Measurements from ENCODE around the gene BEGAIN.
A peak's percentile ranks its signal among the peaks of the same experiment; 100 is the strongest.

Gene BEGAIN, protein sequence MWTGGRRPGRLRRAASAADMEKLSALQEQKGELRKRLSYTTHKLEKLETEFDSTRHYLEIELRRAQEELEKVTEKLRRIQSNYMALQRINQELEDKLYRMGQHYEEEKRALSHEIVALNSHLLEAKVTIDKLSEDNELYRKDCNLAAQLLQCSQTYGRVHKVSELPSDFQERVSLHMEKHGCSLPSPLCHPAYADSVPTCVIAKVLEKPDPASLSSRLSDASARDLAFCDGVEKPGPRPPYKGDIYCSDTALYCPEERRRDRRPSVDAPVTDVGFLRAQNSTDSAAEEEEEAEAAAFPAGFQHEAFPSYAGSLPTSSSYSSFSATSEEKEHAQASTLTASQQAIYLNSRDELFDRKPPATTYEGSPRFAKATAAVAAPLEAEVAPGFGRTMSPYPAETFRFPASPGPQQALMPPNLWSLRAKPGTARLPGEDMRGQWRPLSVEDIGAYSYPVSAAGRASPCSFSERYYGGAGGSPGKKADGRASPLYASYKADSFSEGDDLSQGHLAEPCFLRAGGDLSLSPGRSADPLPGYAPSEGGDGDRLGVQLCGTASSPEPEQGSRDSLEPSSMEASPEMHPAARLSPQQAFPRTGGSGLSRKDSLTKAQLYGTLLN

DNA sequence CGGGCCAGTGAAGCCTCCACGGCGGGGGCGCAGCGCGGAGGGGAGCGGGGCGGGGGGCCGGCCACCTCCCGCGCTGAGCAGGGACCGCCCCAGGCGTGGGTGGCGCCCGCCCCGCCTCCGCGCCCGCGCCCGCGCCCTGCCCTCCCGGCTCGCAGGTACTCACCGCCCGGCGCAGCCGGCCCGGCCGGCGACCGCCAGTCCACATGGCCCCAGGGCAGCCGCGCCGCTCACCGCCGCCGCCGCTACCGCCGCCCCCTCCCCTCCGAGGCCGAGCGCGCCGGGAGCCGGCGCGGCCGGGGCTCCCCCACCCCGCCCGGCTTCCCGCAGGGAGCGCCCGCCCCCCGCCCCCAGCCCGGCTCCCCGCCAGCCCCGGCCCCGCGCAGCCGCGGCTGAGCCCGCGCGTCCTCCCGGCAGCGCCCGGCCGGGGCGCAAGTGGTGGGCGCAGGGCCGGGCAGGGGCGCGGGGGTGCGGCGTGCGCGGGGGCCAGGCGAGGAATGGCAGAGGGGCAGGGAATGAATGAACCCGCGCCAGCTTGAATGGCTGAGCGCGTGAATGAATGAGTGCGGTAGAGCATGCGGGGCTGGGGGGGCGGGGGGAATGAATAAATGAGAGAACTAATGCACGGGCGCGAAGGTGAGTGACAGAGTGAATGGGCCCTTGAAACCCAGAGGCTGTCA, at the start of gene BEGAIN:
Gene BEGAIN (minus strand): TSS at position 332 of the 677 bp plus-strand sequence. CDS start 127 bp downstream, at position 205.
- no peak for DNase-seq (ENCODE audit: low read depth, low spot score)
- TF ChIP-seq, protein P1, sequence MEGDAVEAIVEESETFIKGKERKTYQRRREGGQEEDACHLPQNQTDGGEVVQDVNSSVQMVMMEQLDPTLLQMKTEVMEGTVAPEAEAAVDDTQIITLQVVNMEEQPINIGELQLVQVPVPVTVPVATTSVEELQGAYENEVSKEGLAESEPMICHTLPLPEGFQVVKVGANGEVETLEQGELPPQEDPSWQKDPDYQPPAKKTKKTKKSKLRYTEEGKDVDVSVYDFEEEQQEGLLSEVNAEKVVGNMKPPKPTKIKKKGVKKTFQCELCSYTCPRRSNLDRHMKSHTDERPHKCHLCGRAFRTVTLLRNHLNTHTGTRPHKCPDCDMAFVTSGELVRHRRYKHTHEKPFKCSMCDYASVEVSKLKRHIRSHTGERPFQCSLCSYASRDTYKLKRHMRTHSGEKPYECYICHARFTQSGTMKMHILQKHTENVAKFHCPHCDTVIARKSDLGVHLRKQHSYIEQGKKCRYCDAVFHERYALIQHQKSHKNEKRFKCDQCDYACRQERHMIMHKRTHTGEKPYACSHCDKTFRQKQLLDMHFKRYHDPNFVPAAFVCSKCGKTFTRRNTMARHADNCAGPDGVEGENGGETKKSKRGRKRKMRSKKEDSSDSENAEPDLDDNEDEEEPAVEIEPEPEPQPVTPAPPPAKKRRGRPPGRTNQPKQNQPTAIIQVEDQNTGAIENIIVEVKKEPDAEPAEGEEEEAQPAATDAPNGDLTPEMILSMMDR (IDR thresholded peaks at IDR 0.05; ENCODE audit: low read depth, low read length) = no peak
- peak within 1 kb of the TSS; percentile 27 for H3K4me3 ChIP-seq (ENCODE audit: low read depth, low read length)
- in situ Hi-C loops (cut with HindIII; ENCODE audit: low sequenced_read_pairs) = no loop called here

DNA sequence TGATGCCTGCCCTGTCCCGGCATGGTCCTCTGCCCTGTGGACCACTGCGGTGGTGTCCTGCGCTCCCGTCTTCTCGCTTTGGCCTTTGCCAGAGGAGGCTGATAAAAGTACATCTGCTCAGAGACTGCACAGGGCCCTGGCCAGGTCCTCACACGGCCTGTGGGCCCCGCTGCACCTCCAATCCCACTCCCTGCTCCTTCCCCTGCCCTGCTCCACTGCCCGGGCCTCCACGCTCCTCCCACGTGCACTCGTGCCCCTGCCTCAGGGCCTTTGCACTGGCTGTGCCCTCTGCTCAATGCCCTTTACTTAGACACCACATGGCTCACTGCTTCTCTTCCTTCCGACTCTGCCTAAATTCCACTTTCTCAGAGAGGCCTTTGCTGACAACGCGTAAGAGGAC, 49.3 kb upstream of the BEGAIN start:
- DNase-seq (ENCODE audit: low read depth, low spot score) = no peak
- H3K4me3 ChIP-seq (ENCODE audit: low read depth, low read length) = no peak overlapping the region
- in situ Hi-C loops (cut with HindIII; ENCODE audit: low sequenced_read_pairs) = no loop called here
- TF ChIP-seq, protein P1 (IDR thresholded peaks at IDR 0.05; ENCODE audit: low read depth, low read length) = no peak

DNA sequence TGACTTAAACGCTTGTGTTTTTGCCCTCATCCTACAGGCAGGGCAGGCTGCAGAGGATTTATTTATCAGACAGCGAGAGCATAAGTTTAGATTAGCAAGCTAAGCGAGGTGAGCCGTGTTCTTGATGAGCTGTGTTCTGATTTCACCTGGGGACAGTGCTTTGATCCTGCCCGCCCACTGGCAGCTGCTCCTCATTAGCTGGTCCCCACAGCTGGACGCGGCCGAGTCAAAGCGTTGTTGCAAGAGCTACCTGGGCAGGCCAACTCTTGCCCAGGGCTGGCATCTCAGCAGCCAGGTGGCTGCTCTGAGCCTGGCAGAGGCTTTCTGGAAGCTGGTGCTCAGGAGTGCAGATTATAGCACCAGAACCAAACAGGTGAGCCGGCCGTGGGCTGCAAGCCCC, 46.8 kb upstream of the BEGAIN start:
- in situ Hi-C loops (cut with HindIII; ENCODE audit: low sequenced_read_pairs) = no loop called here
- TF ChIP-seq, protein P1 (IDR thresholded peaks at IDR 0.05; ENCODE audit: low read depth, low read length) = no peak
- DNase-seq (ENCODE audit: low read depth, low spot score) = no peak
- no peak overlapping the region for H3K4me3 ChIP-seq (ENCODE audit: low read depth, low read length)

DNA sequence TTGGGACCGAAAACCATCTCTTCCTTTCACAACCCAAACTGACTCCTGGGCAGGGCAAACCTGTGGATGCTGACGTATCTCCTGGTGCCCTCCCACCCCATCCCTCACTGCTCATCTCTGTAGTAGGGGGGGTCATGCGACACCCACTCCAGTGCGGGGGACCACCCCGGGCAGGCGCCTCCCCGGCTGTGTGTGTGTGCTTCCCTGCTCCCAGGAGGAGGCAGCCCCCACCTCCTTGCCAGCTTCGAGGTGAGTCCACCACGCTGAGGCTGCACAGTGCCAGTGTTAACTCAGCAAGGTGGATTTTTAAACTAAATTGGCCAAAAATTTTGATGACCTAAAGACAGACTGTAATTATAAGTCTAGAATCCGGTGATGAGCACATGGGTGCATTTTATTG, 46.2 kb upstream of the BEGAIN start:
- DNase-seq (ENCODE audit: low read depth, low spot score) = no peak
- in situ Hi-C loops (cut with HindIII; ENCODE audit: low sequenced_read_pairs) = no loop called here
- TF ChIP-seq, protein P1 (IDR thresholded peaks at IDR 0.05; ENCODE audit: low read depth, low read length) = no peak
- no peak overlapping the region for H3K4me3 ChIP-seq (ENCODE audit: low read depth, low read length)

DNA sequence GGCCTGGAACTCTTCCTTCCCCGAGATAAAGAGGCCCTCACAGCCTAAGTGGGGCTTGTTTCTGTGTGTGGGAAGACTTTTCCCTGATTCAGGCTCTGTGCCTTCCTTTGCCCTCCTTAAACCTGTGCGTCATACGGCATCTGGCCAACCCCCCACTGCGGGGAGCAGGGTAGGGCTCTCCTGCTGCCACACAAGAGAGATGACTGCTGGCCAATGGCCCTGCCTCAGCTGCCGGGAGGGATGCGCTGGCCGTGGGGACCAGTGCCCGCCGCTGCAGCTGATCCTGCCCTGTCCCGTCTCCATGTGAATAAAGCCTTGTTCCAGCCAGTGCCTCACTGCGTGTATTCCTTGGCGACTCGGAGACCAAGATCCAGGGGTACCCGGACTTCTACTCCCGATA, 42.5 kb upstream of the BEGAIN start:
- TF ChIP-seq, protein P1 (IDR thresholded peaks at IDR 0.05; ENCODE audit: low read depth, low read length) = no peak
- in situ Hi-C loops (cut with HindIII; ENCODE audit: low sequenced_read_pairs) = no loop called here
- peak; percentile 52 for DNase-seq (ENCODE audit: low read depth, low spot score)
- H3K4me3 ChIP-seq (ENCODE audit: low read depth, low read length) = no peak overlapping the region

DNA sequence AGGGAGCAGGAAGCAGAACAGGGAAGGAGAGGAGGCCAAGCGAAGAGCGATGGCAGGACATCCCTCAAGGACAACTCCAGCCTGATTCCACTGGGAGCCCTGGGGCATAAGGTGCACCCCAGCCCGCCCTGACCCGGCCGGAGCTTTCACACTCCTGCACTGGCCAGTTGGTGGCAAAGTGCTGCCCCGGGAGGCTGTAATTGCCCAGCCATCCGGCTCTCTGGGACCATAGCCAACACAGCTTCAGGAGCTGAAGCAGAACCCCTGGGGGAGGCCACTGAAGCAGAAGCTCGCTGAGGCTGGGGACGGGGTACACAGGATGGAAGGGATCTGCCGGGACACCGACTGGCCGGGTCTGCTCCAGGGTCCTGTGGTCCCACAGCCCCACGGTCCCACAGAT, 41.9 kb upstream of the BEGAIN start:
- in situ Hi-C loops (cut with HindIII; ENCODE audit: low sequenced_read_pairs) = no loop called here
- no peak for DNase-seq (ENCODE audit: low read depth, low spot score)
- no peak overlapping the region for H3K4me3 ChIP-seq (ENCODE audit: low read depth, low read length)
- TF ChIP-seq, protein P1 (IDR thresholded peaks at IDR 0.05; ENCODE audit: low read depth, low read length) = no peak
